SK-N-SH (cell line): Measurements from ENCODE around the gene OSBPL2.

Experiments
- EP300 ChIP-seq, 2 experiments: IDR thresholded peaks; 2 replicates each; pipeline versions ENCODE4 v1.4.0 to v1.6.1; 2012; ENCODE audit warnings: borderline replicate concordance in 1 of 2, low read depth in 1 of 2, low read length in 1 of 2
- FOSL2 ChIP-seq: IDR thresholded peaks from 2 replicates; pipeline ENCODE4 v1.4.0; 2012; ENCODE audit warnings: low read depth, mild to moderate bottlenecking, moderate library complexity, borderline replicate concordance
- NRF1 ChIP-seq: IDR thresholded peaks from 2 replicates; pipeline ENCODE4 v1.6.1; 2012; ENCODE audit warnings: low read depth, mild to moderate bottlenecking, low read length
- POLR2AphosphoS5 ChIP-seq: IDR thresholded peaks from 2 replicates; pipeline ENCODE4 v1.6.1; 2012; ENCODE audit warnings: low read depth, low read length
- RAD21 ChIP-seq: IDR thresholded peaks from 2 replicates; pipeline ENCODE4 v1.6.1; 2012; ENCODE audit warnings: mild to moderate bottlenecking, low read length
- RFX5 ChIP-seq: IDR thresholded peaks from 2 replicates; pipeline ENCODE4 v1.6.1; 2012; ENCODE audit warnings: mild to moderate bottlenecking, improper control_type of control experiment, low read length
- SMC3 ChIP-seq: IDR thresholded peaks from 2 replicates; pipeline ENCODE4 v1.6.1; 2012; ENCODE audit warnings: low read depth, low read length, improper control_type of control experiment
- TAF1 ChIP-seq: IDR thresholded peaks from 2 replicates; pipeline ENCODE4 v1.6.1; 2012; ENCODE audit warnings: low read depth, mild to moderate bottlenecking, low read length, moderate library complexity, borderline replicate concordance
- TEAD4 ChIP-seq: IDR thresholded peaks from 2 replicates; pipeline ENCODE4 v1.4.0; 2012; ENCODE audit warnings: mild to moderate bottlenecking, borderline replicate concordance; ENCODE audit not compliant: insufficient read depth
- YY1 ChIP-seq: IDR thresholded peaks from 2 replicates; pipeline ENCODE4 v1.4.0; 2012; ENCODE audit warnings: low read depth, mild to moderate bottlenecking
- TF ChIP-seq, protein P1 (sequence below): fragments of 200-600 bp; sonication (generic); IDR thresholded peaks from 2 replicates; pipeline ENCODE4 v1.6.1; 2017; ENCODE audit warnings: antibody characterized with exemption, mild to moderate bottlenecking, moderate library complexity
- TF ChIP-seq, protein P2 (sequence below): IDR thresholded peaks from 2 replicates; pipeline ENCODE4 v1.4.0; 2012; ENCODE audit warnings: low read depth
- TF ChIP-seq, protein P3 (sequence below): IDR thresholded peaks from 2 replicates; pipeline ENCODE4 v1.6.1; 2012; ENCODE audit warnings: mild to moderate bottlenecking, low read depth, low read length, moderate library complexity

DNA sequence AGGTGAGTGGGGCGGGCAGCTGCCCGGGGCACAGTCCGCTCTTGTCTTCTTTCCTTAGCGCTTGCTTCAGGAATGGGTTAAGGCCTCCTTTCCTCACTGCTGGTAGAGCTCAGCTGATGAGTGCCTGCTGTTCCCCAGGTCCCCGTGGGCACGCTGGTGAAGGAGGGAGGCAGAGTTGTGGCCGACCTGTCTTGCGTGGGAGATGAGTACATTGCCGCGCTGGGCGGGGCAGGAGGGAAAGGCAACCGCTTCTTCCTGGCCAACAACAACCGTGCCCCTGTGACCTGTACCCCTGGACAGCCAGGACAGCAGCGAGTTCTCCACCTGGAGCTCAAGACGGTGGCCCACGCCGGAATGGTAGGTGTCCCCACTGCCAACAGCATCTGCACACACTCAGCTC is 39.8 kb upstream of the OSBPL2 start:
- TF ChIP-seq, protein P1, sequence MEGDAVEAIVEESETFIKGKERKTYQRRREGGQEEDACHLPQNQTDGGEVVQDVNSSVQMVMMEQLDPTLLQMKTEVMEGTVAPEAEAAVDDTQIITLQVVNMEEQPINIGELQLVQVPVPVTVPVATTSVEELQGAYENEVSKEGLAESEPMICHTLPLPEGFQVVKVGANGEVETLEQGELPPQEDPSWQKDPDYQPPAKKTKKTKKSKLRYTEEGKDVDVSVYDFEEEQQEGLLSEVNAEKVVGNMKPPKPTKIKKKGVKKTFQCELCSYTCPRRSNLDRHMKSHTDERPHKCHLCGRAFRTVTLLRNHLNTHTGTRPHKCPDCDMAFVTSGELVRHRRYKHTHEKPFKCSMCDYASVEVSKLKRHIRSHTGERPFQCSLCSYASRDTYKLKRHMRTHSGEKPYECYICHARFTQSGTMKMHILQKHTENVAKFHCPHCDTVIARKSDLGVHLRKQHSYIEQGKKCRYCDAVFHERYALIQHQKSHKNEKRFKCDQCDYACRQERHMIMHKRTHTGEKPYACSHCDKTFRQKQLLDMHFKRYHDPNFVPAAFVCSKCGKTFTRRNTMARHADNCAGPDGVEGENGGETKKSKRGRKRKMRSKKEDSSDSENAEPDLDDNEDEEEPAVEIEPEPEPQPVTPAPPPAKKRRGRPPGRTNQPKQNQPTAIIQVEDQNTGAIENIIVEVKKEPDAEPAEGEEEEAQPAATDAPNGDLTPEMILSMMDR, result no peak
- TF ChIP-seq, protein P2, sequence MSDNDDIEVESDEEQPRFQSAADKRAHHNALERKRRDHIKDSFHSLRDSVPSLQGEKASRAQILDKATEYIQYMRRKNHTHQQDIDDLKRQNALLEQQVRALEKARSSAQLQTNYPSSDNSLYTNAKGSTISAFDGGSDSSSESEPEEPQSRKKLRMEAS, result no peak
- TF ChIP-seq EP300 (IDR thresholded peaks at IDR 0.05; ENCODE audit: borderline replicate concordance in 1 of 2, low read depth in 1 of 2, low read length in 1 of 2), result no peak
- TF ChIP-seq RAD21, result no peak
- no peak for TF ChIP-seq TEAD4
- no peak for TF ChIP-seq YY1
- no peak for TF ChIP-seq NRF1
- TF ChIP-seq FOSL2, result no peak
- TF ChIP-seq POLR2AphosphoS5, result no peak
- TF ChIP-seq TAF1, result no peak
- TF ChIP-seq, protein P3, sequence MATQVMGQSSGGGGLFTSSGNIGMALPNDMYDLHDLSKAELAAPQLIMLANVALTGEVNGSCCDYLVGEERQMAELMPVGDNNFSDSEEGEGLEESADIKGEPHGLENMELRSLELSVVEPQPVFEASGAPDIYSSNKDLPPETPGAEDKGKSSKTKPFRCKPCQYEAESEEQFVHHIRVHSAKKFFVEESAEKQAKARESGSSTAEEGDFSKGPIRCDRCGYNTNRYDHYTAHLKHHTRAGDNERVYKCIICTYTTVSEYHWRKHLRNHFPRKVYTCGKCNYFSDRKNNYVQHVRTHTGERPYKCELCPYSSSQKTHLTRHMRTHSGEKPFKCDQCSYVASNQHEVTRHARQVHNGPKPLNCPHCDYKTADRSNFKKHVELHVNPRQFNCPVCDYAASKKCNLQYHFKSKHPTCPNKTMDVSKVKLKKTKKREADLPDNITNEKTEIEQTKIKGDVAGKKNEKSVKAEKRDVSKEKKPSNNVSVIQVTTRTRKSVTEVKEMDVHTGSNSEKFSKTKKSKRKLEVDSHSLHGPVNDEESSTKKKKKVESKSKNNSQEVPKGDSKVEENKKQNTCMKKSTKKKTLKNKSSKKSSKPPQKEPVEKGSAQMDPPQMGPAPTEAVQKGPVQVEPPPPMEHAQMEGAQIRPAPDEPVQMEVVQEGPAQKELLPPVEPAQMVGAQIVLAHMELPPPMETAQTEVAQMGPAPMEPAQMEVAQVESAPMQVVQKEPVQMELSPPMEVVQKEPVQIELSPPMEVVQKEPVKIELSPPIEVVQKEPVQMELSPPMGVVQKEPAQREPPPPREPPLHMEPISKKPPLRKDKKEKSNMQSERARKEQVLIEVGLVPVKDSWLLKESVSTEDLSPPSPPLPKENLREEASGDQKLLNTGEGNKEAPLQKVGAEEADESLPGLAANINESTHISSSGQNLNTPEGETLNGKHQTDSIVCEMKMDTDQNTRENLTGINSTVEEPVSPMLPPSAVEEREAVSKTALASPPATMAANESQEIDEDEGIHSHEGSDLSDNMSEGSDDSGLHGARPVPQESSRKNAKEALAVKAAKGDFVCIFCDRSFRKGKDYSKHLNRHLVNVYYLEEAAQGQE, result no peak
- no peak for TF ChIP-seq SMC3
- no peak for TF ChIP-seq RFX5
